GM12878 (cell line): ENCODE measurements around the gene PDZRN3. TPM values are rescaled to one million over a fixed set of nuclear protein-coding genes. Genes with fewer than 3 reads are reported as not detected.

Experiments used
- ATAC-seq: fragments of 200-7000 bp; cut with Tn5 transposase; 3 replicates; pipeline ENCODE4 v1.9.1; 2020; ENCODE audit warnings: mild to moderate bottlenecking, moderate library complexity
- BruUV-seq: library from RNA; stranded (reverse); fragments of 400-500 nt; replicated peaks from 2 replicates; lab custom pipeline; 2021; lab: Mats Ljungman, UMichigan
- CTCF ChIA-PET: fragments of 300-600 bp; sonication (Branson Sonifier 250); formaldehyde crosslinking; extraction: SDS; loops from one replicate; lab custom pipeline; 2021; ENCODE audit warnings: inconsistent platforms; lab: Yijun Ruan, JAX
- POLR2A ChIA-PET: fragments of 350-600 bp; formaldehyde crosslinking; extraction: SDS; loops from one replicate; lab custom pipeline; 2021; ENCODE audit warnings: inconsistent platforms; lab: Charles Lee
- RAD21 ChIA-PET: fragments of 300-600 bp; sonication (Branson Sonifier 250); formaldehyde crosslinking; loops from one replicate; lab custom pipeline; 2023; ENCODE audit warnings: antibody characterized with exemption; ENCODE audit not compliant: unreplicated experiment; lab: Charles Lee
- SMC1A ChIA-PET: fragments of 300-600 bp; sonication (Branson Sonifier 250); formaldehyde crosslinking; loops from one replicate; lab custom pipeline; 2023; ENCODE audit not compliant: unreplicated experiment, uncharacterized antibody; lab: Charles Lee
- DNase-seq: peaks from one replicate; pipeline ENCODE4 v3.0.0-alpha.2; 2011; ENCODE audit warnings: low read depth, low spot score
- FAIRE-seq: peaks from 3 replicates; lab custom pipeline; 2011; peaks lifted over from hg19 to GRCh38; lab: Jason Lieb, UNC
- H2AFZ ChIP-seq: 2 replicates; pipeline ENCODE4 v1.6.0; 2011; ENCODE audit warnings: low read depth, low read length, control low read depth; ENCODE audit not compliant: control insufficient read depth
- H3K27ac ChIP-seq: 2 replicates; pipeline ENCODE4 v1.5.1; 2011; ENCODE audit warnings: control low read depth; ENCODE audit not compliant: control insufficient read depth, insufficient read depth
- H3K27me3 ChIP-seq, 2 experiments: replicated peaks in 1 of 2; 2 replicates each; pipeline versions ENCODE4 v1.6.0 to v1.6.1; 2011; ENCODE audit warnings: low read length in 1 of 2; ENCODE audit not compliant: control insufficient read depth in 2 of 2, insufficient read depth in 2 of 2
- H3K36me3 ChIP-seq, 2 experiments: 2 replicates each; pipeline ENCODE4 v1.5.1; 2011; ENCODE audit warnings: low read length in 1 of 2; ENCODE audit not compliant: control insufficient read depth in 2 of 2, insufficient read depth in 2 of 2
- H3K4me1 ChIP-seq: 2 replicates; pipeline ENCODE4 v1.6.1; 2011; ENCODE audit warnings: mild to moderate bottlenecking, low read length, moderate library complexity, mixed read lengths; ENCODE audit not compliant: control insufficient read depth, insufficient read depth
- H3K4me2 ChIP-seq: 2 replicates; pipeline ENCODE4 v1.6.0; 2011; ENCODE audit warnings: control low read depth; ENCODE audit not compliant: control insufficient read depth, insufficient read depth
- H3K4me3 ChIP-seq: fragments of 200-600 bp; sonication (generic); 2 replicates; pipeline ENCODE4 v1.5.1; 2016
- H3K79me2 ChIP-seq: 2 replicates; pipeline ENCODE4 v1.6.0; 2011; ENCODE audit warnings: low read length; ENCODE audit not compliant: control insufficient read depth, insufficient read depth
- H3K9ac ChIP-seq: 2 replicates; pipeline ENCODE4 v1.8.0; 2011; ENCODE audit warnings: low read length, control low read depth, mixed read lengths; ENCODE audit not compliant: control insufficient read depth, insufficient read depth
- H3K9me3 ChIP-seq: replicated peaks from 3 replicates; pipeline ENCODE4 v1.5.1; 2011; ENCODE audit warnings: mild to moderate bottlenecking, low read length; ENCODE audit not compliant: control insufficient read depth, insufficient read depth
- H4K20me1 ChIP-seq: 2 replicates; pipeline ENCODE4 v1.6.0; 2011; ENCODE audit not compliant: control insufficient read depth, insufficient read depth
- CBFB ChIP-seq: IDR thresholded peaks from 2 replicates; pipeline ENCODE4 v1.6.1; 2016; ENCODE audit warnings: antibody characterized with exemption, low read depth
- CEBPB ChIP-seq, 2 experiments: fragments of 150-350 bp in 1 of 2; IDR thresholded peaks; 2 replicates each; pipeline ENCODE4 v1.6.1; 2012 to 2014; ENCODE audit warnings: low read depth in 2 of 2, low read length in 2 of 2, borderline replicate concordance in 1 of 2, inconsistent platforms in 1 of 2
- IKZF2 ChIP-seq, 2 experiments: fragments of 450-650 bp; IDR thresholded peaks; 2 replicates each; pipeline ENCODE4 v1.6.1; 2017; ENCODE audit warnings: mild to moderate bottlenecking in 2 of 2, moderate library complexity in 2 of 2
- LARP7 ChIP-seq: fragments of 450-650 bp; IDR thresholded peaks from 2 replicates; pipeline ENCODE4 v1.6.1; 2017; ENCODE audit warnings: mild to moderate bottlenecking
- NFIC ChIP-seq: IDR thresholded peaks from 2 replicates; pipeline ENCODE4 v1.6.1; 2012; ENCODE audit warnings: low read depth, mild to moderate bottlenecking, inconsistent platforms, low read length, moderate library complexity
- NFYB ChIP-seq: IDR thresholded peaks from 2 replicates; pipeline ENCODE4 v1.6.1; 2011; ENCODE audit warnings: low read depth, mild to moderate bottlenecking, low read length, improper control_type of control experiment, moderate library complexity; ENCODE audit not compliant: insufficient read depth
- PAX8 ChIP-seq: fragments of 450-650 bp; IDR thresholded peaks from 2 replicates; pipeline ENCODE4 v1.6.1; 2017; ENCODE audit warnings: mild to moderate bottlenecking, moderate library complexity
- PBX3 ChIP-seq: IDR thresholded peaks from 2 replicates; pipeline ENCODE4 v1.6.1; 2011; ENCODE audit warnings: mild to moderate bottlenecking, low read depth, low read length, moderate library complexity; ENCODE audit not compliant: insufficient replicate concordance
- RFX5 ChIP-seq: IDR thresholded peaks from 2 replicates; pipeline ENCODE4 v1.6.1; 2011; ENCODE audit warnings: low read depth, low read length, improper control_type of control experiment
- SRF ChIP-seq, 2 experiments: IDR thresholded peaks; 2 replicates each; pipeline ENCODE4 v1.6.1; 2011; ENCODE audit warnings: low read depth in 2 of 2, low read length in 2 of 2, mild to moderate bottlenecking in 1 of 2, moderate library complexity in 1 of 2
- ZBED1 ChIP-seq: IDR thresholded peaks from 2 replicates; pipeline ENCODE4 v1.6.1; 2016; ENCODE audit warnings: borderline replicate concordance
- WGBS: methylation state at CpG from one replicate; pipeline ENCODE4 v1.1.6; 2016; ENCODE audit warnings: low lambda C conversion rate; ENCODE audit not compliant: insufficient replicate concordance, insufficient coverage; ENCODE audit errors: missing lambda C conversion rate; 5-methylcytosine and 5-hydroxymethylcytosine counted together
- in situ Hi-C: fragments of 300-500 bp; cut with MboI; formaldehyde crosslinking; loops from 9 replicates; pipeline ENCODE4 v1.14.3; 2018; ENCODE audit warnings: mixed read lengths
- intact Hi-C: fragments of 100-400 bp; cut with micrococcal nuclease; formaldehyde crosslinking; loops from one replicate; pipeline ENCODE4 v1.14.2; 2022; ENCODE audit not compliant: unreplicated experiment
- polyA plus RNA-seq, 11 experiments: library from polyadenylated mRNA; depleted of rRNA in 4 of 11; unstranded in 6 of 11; stranded (reverse) in 5 of 11; fragments of >200 nt; fragmentation: Nextera tagmentation in 4 of 11; fragmentation: Illumina TruSeq in 1 of 11; extraction: Ambion mirVana in 4 of 11; extraction: Trizol in 1 of 11; gene quantifications; 1 replicate in 1 of 11; 2 replicates in 10 of 11; pipeline versions ENCODE4 v1.2.1 to v1.2.3, GENCODE V29; 2011 to 2016; ENCODE audit warnings: inconsistent platforms in 2 of 11, missing spikeins in 2 of 11, low read depth in 1 of 11
- total RNA-seq, 4 experiments: library from RNA; depleted of rRNA in 3 of 4; stranded (reverse); fragments of >200 nt in 3 of 4; fragmentation: Illumina TruSeq in 1 of 4; extraction: Trizol in 1 of 4; gene quantifications; 2 replicates each; pipeline versions ENCODE4 v1.2.1 to v1.2.3, GENCODE V29; 2013 to 2021
- TF ChIP-seq, protein P1 (sequence below): IDR thresholded peaks from 2 replicates; pipeline ENCODE4 v1.6.1; 2012; ENCODE audit warnings: low read depth, low read length, improper control_type of control experiment
- TF ChIP-seq, protein P2 (sequence below): fragments of 450-650 bp; IDR thresholded peaks from 2 replicates; pipeline ENCODE4 v1.6.1; 2016; ENCODE audit warnings: mild to moderate bottlenecking
- TF ChIP-seq, protein P3 (sequence below): IDR thresholded peaks from 2 replicates; pipeline ENCODE4 v1.6.1; 2011; ENCODE audit warnings: low read depth, low read length, improper control_type of control experiment, borderline replicate concordance

Gene PDZRN3
- total and polyA plus RNA-seq, 10 of the 15 experiments (the other 5 are each of a cell fraction or from before 2014, with no cell fraction given): 0.07 to 0.37 (median 0.12) TPM; not detected in 6

DNA sequence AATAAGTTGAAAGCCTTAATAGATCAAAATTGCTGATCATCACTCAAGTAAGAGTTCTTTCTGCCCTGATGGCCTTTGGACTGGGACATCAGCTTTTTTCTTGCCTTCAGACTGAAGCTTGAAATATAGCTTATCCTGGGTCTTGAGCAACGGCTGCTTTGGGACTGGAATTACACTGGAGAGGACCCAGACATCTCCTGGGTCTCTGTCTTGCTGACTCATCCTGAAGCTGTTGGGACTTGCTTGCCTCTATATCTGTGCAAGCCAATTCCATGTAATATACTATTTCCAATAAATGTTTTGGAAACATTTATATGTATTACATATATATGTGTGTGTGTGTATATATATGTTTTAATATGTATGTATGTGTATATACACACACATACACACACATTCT lies 260.2 kb downstream of the PDZRN3 start:
- intact Hi-C loops: no loop called here
- RAD21 ChIA-PET: no interaction called here
- Histone ChIP-seq H4K20me1 (no peaks in the 10 kb centered on the region), H3K9ac (no peak overlapping the region), H3K36me3 (no peaks in the 10 kb centered on the region), H3K27ac (no peak overlapping the region), H3K4me3 (no peak overlapping the region), H3K79me2 (no peaks in the 10 kb centered on the region), H3K9me3 (no peaks in the 10 kb centered on the region; the same call in 2 of the 3 replicates), H2AFZ (no peak overlapping the region), H3K4me2 (no peak overlapping the region), H3K27me3 (no peaks in the 10 kb centered on the region), H3K4me1 (no peaks in the 10 kb centered on the region)
- ATAC-seq (no peak), DNase-seq (no peak), FAIRE-seq (no peak)
- BruUV-seq: no TSS peak
- in situ Hi-C loops: no loop called here
- 0% methylated on average over 1 of the region's 1 CpG for WGBS
- no peak for TF ChIP-seq ZBED1
- TF ChIP-seq CEBPB (IDR thresholded peaks at IDR 0.05; ENCODE audit: borderline replicate concordance in 1 of 2, low read depth in 2 of 2, low read length in 2 of 2): no peak
- TF ChIP-seq PBX3: no peak
- TF ChIP-seq SRF (IDR thresholded peaks at IDR 0.05; ENCODE audit: low read depth in 2 of 2, low read length in 2 of 2): no peak
- TF ChIP-seq, protein P1, sequence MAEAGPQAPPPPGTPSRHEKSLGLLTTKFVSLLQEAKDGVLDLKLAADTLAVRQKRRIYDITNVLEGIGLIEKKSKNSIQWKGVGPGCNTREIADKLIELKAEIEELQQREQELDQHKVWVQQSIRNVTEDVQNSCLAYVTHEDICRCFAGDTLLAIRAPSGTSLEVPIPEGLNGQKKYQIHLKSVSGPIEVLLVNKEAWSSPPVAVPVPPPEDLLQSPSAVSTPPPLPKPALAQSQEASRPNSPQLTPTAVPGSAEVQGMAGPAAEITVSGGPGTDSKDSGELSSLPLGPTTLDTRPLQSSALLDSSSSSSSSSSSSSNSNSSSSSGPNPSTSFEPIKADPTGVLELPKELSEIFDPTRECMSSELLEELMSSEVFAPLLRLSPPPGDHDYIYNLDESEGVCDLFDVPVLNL: no peak
- TF ChIP-seq, protein P2, sequence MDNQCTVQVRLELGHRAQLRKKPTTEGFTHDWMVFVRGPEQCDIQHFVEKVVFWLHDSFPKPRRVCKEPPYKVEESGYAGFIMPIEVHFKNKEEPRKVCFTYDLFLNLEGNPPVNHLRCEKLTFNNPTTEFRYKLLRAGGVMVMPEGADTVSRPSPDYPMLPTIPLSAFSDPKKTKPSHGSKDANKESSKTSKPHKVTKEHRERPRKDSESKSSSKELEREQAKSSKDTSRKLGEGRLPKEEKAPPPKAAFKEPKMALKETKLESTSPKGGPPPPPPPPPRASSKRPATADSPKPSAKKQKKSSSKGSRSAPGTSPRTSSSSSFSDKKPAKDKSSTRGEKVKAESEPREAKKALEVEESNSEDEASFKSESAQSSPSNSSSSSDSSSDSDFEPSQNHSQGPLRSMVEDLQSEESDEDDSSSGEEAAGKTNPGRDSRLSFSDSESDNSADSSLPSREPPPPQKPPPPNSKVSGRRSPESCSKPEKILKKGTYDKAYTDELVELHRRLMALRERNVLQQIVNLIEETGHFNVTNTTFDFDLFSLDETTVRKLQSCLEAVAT: no peak
- TF ChIP-seq NFYB: no peak
- TF ChIP-seq RFX5: no peak
- TF ChIP-seq, protein P3, sequence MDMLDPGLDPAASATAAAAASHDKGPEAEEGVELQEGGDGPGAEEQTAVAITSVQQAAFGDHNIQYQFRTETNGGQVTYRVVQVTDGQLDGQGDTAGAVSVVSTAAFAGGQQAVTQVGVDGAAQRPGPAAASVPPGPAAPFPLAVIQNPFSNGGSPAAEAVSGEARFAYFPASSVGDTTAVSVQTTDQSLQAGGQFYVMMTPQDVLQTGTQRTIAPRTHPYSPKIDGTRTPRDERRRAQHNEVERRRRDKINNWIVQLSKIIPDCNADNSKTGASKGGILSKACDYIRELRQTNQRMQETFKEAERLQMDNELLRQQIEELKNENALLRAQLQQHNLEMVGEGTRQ: no peak
- no peak for TF ChIP-seq NFIC
- no peak for TF ChIP-seq PAX8
- TF ChIP-seq IKZF2 (IDR thresholded peaks at IDR 0.05): no peak
- no peak for TF ChIP-seq LARP7
- TF ChIP-seq CBFB: no peak
- SMC1A ChIA-PET: no interaction called here
- POLR2A ChIA-PET: no interaction called here
- CTCF ChIA-PET: no interaction called here
